Measurements from ENCODE around the gene GLIS1.

Gene GLIS1

GRCh38 chr1:53739109-53739681 is at the start of gene GLIS1:
Gene GLIS1 (minus strand): TSS chr1:53739164. CDS start chr1:53738064, 1,100 bp downstream.
- no peak within 1 kb of the TSS for H3K27ac ChIP-seq
- no peaks in the 10 kb centered on the region for H3K36me3 ChIP-seq (ENCODE audit: insufficient read depth, low read length)
- no peak for TF ChIP-seq POLR2AphosphoS5 (IDR thresholded peaks at IDR 0.05; ENCODE audit: borderline replicate concordance, low read depth, low read length)
- no peak for TF ChIP-seq EZH2 (IDR thresholded peaks at IDR 0.05)
- TF ChIP-seq FOXP2 (optimal IDR thresholded peaks at IDR 0.05; ENCODE audit: control extremely low read depth, extremely low read length, insufficient read depth): no peak
- DNase-seq (ENCODE audit: low read depth, low spot score): no peak
- no peak within 1 kb of the TSS for H3K9ac ChIP-seq (ENCODE audit: insufficient read length)
- peak within 1 kb of the TSS; percentile 81 for H3K4me3 ChIP-seq
- no peaks in the 10 kb centered on the region for H3K9me3 ChIP-seq (ENCODE audit: low read depth, low read length)

GRCh38 chr1:53787655-53788054 is 48.7 kb upstream of the GLIS1 start:
- Histone ChIP-seq H3K36me3 (ENCODE audit: insufficient read depth, low read length) (peaks cover 70% of the 10 kb centered on the region), H3K27ac (no peak overlapping the region), H3K9ac (ENCODE audit: insufficient read length) (no peak overlapping the region), H3K4me3 (no peak overlapping the region), H3K9me3 (ENCODE audit: low read depth, low read length) (no peaks in the 10 kb centered on the region)
- TF ChIP-seq EZH2 (IDR thresholded peaks at IDR 0.05) (no peak), POLR2AphosphoS5 (IDR thresholded peaks at IDR 0.05; ENCODE audit: borderline replicate concordance, low read depth, low read length) (no peak), FOXP2 (optimal IDR thresholded peaks at IDR 0.05; ENCODE audit: control extremely low read depth, extremely low read length, insufficient read depth) (no peak)
- DNase-seq (ENCODE audit: low read depth, low spot score): no peak

DNA sequence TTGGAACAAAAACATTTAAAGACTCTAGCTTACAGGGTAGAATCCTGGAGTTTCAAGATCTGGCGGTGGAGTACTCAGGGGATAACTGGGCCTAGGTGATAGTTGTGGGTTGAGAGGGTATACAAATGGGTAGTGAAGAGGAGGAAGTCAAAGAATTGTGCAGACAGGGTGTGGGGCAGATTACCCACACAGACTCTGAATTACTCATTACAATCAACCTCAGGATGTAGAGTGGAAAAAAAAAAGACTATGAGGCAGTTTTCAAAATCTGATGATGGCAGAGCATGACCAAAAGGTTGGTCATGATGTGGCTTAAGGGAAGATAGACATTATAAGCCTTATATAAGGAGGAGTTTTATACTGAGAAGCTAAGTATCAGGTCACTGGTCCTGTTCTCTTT is 44.1 kb upstream of the GLIS1 start:
- no peaks in the 10 kb centered on the region for H3K9me3 ChIP-seq (ENCODE audit: low read depth, low read length)
- no peak overlapping the region for H3K9ac ChIP-seq (ENCODE audit: insufficient read length)
- peaks cover 68% of the 10 kb centered on the region for H3K36me3 ChIP-seq (ENCODE audit: insufficient read depth, low read length)

DNA sequence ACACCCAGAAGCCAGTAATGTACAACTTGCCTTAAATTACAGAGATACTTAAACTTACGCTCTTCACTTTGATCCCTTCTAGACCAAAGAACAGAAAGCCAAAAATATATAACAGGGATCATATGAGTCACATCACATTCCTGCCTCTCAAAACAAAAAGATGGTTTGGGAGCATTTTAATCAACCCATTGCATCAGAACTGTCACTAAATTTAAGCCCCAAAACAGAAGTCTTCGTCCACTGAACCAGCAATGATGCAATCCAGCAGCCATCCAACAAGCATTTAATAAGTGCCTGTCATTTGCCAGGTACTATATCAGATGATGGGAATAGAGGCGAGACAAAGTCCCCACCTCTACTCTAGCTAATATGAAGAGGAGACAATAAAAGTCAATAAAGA is 42.7 kb upstream of the GLIS1 start:
- Histone ChIP-seq H3K27ac (no peak overlapping the region), H3K36me3 (ENCODE audit: insufficient read depth, low read length) (peaks cover 69% of the 10 kb centered on the region), H3K9me3 (ENCODE audit: low read depth, low read length) (no peaks in the 10 kb centered on the region), H3K9ac (ENCODE audit: insufficient read length) (no peak overlapping the region), H3K4me3 (no peak overlapping the region)
- TF ChIP-seq EZH2 (IDR thresholded peaks at IDR 0.05) (no peak), POLR2AphosphoS5 (IDR thresholded peaks at IDR 0.05; ENCODE audit: borderline replicate concordance, low read depth, low read length) (no peak)
- no peak for DNase-seq (ENCODE audit: low read depth, low spot score)

More for the DNA sequence above, 44.1 kb upstream of the GLIS1 start:
- Histone ChIP-seq H3K4me3 (no peak overlapping the region), H3K27ac (no peak overlapping the region)
- no peak for DNase-seq (ENCODE audit: low read depth, low spot score)
- TF ChIP-seq EZH2 (IDR thresholded peaks at IDR 0.05) (no peak), FOXP2 (optimal IDR thresholded peaks at IDR 0.05; ENCODE audit: control extremely low read depth, extremely low read length, insufficient read depth) (no peak), POLR2AphosphoS5 (IDR thresholded peaks at IDR 0.05; ENCODE audit: borderline replicate concordance, low read depth, low read length) (no peak)

- H3K36me3 ChIP-seq (ENCODE audit: insufficient read depth, low read length): peaks cover 46% of the 10 kb centered on the region
- DNase-seq (ENCODE audit: low read depth, low spot score): no peak
- H3K4me3 ChIP-seq: no peak overlapping the region
- H3K9ac ChIP-seq (ENCODE audit: insufficient read length): no peak overlapping the region
- no peak overlapping the region for H3K27ac ChIP-seq
- no peak for TF ChIP-seq FOXP2 (optimal IDR thresholded peaks at IDR 0.05; ENCODE audit: control extremely low read depth, extremely low read length, insufficient read depth)
- no peak for TF ChIP-seq EZH2 (IDR thresholded peaks at IDR 0.05)
- TF ChIP-seq POLR2AphosphoS5 (IDR thresholded peaks at IDR 0.05; ENCODE audit: borderline replicate concordance, low read depth, low read length): no peak
- no peaks in the 10 kb centered on the region for H3K9me3 ChIP-seq (ENCODE audit: low read depth, low read length)
Measured at GRCh38 chr1:53777272-53777671, 38.3 kb upstream of the GLIS1 start.

DNA sequence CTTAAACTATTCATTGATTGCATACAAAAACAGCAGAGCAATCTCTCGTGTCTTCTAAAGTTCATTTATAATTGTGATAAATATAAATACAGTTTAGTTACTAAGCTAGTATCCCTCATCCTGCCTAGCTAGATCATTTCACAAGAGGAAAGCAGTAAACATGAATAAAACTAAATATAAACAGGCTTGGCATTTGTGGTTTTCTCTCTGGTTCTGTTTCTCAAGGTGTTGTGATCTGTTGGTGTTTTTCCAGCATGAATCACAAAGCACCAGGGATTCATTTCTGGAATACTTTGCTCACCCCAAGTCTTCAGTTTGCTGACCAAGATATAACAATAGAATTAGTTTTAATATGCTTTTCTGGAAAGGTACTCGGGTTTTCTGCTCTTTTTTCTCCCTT is 32.7 kb upstream of the GLIS1 start:
- H3K9ac ChIP-seq (ENCODE audit: insufficient read length): no peak overlapping the region

DNA sequence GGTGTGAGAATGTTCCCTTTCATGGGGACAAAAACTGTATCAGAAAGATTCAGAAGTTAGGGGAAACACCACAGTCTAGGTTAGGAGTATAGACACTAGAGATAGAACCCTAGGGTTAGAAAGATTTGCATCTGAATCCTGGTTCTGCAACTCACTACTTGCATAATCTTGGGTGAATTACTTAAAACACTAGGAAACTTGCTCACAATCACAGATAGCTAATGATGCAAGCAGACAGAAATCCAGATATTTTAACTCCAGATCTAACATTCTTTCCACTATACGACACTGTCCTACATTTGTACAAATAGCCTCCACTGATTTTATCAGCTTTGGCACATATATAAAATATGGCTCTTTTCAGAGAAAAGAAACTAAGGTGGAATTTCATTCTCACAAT is 30.8 kb upstream of the GLIS1 start:
- Histone ChIP-seq H3K4me3 (no peak overlapping the region), H3K9ac (ENCODE audit: insufficient read length) (no peak overlapping the region), H3K9me3 (ENCODE audit: low read depth, low read length) (no peaks in the 10 kb centered on the region), H3K27ac (no peak overlapping the region), H3K36me3 (ENCODE audit: insufficient read depth, low read length) (peaks cover 58% of the 10 kb centered on the region)
- TF ChIP-seq EZH2 (IDR thresholded peaks at IDR 0.05) (no peak), FOXP2 (optimal IDR thresholded peaks at IDR 0.05; ENCODE audit: control extremely low read depth, extremely low read length, insufficient read depth) (no peak), POLR2AphosphoS5 (IDR thresholded peaks at IDR 0.05; ENCODE audit: borderline replicate concordance, low read depth, low read length) (no peak)
- DNase-seq (ENCODE audit: low read depth, low spot score): no peak

More for the DNA sequence above, 32.7 kb upstream of the GLIS1 start:
- Histone ChIP-seq H3K4me3 (no peak overlapping the region), H3K36me3 (ENCODE audit: insufficient read depth, low read length) (peaks cover 57% of the 10 kb centered on the region), H3K9me3 (ENCODE audit: low read depth, low read length) (no peaks in the 10 kb centered on the region), H3K27ac (no peak overlapping the region)
- DNase-seq (ENCODE audit: low read depth, low spot score): no peak
- TF ChIP-seq EZH2 (IDR thresholded peaks at IDR 0.05) (no peak), POLR2AphosphoS5 (IDR thresholded peaks at IDR 0.05; ENCODE audit: borderline replicate concordance, low read depth, low read length) (no peak), FOXP2 (optimal IDR thresholded peaks at IDR 0.05; ENCODE audit: control extremely low read depth, extremely low read length, insufficient read depth) (no peak)

- H3K27ac ChIP-seq: no peak overlapping the region
- no peak overlapping the region for H3K9ac ChIP-seq (ENCODE audit: insufficient read length)
- no peak for DNase-seq (ENCODE audit: low read depth, low spot score)
- H3K9me3 ChIP-seq (ENCODE audit: low read depth, low read length): no peaks in the 10 kb centered on the region
- H3K4me3 ChIP-seq: no peak overlapping the region
- H3K36me3 ChIP-seq (ENCODE audit: insufficient read depth, low read length): peaks cover 58% of the 10 kb centered on the region
- TF ChIP-seq POLR2AphosphoS5 (IDR thresholded peaks at IDR 0.05; ENCODE audit: borderline replicate concordance, low read depth, low read length) (no peak), FOXP2 (optimal IDR thresholded peaks at IDR 0.05; ENCODE audit: control extremely low read depth, extremely low read length, insufficient read depth) (no peak), EZH2 (IDR thresholded peaks at IDR 0.05) (no peak)
Measured at GRCh38 chr1:53769184-53769583, 30.2 kb upstream of the GLIS1 start.

- no peak overlapping the region for H3K27ac ChIP-seq
- DNase-seq (ENCODE audit: low read depth, low spot score): no peak
- no peak overlapping the region for H3K9ac ChIP-seq (ENCODE audit: insufficient read length)
Measured at GRCh38 chr1:53766831-53767405, 28.0 kb upstream of the GLIS1 start.

More at GRCh38 chr1:53766831-53767405, 28.0 kb upstream of the GLIS1 start:
- TF ChIP-seq POLR2AphosphoS5 (IDR thresholded peaks at IDR 0.05; ENCODE audit: borderline replicate concordance, low read depth, low read length) (no peak), FOXP2 (optimal IDR thresholded peaks at IDR 0.05; ENCODE audit: control extremely low read depth, extremely low read length, insufficient read depth) (no peak), EZH2 (IDR thresholded peaks at IDR 0.05) (no peak)
- Histone ChIP-seq H3K36me3 (ENCODE audit: insufficient read depth, low read length) (peaks cover 51% of the 10 kb centered on the region), H3K4me3 (no peak overlapping the region), H3K9me3 (ENCODE audit: low read depth, low read length) (no peaks in the 10 kb centered on the region)

Measured in SK-N-MC (cell line).